ENCODE data around the gene ARHGAP1. TPM values are rescaled to one million over a fixed set of nuclear protein-coding genes. Genes with fewer than 3 reads are reported as not detected.

The ARHGAP1 gene
- total RNA-seq, 1 experiment from 2014 or later = 65.4 TPM

DNA sequence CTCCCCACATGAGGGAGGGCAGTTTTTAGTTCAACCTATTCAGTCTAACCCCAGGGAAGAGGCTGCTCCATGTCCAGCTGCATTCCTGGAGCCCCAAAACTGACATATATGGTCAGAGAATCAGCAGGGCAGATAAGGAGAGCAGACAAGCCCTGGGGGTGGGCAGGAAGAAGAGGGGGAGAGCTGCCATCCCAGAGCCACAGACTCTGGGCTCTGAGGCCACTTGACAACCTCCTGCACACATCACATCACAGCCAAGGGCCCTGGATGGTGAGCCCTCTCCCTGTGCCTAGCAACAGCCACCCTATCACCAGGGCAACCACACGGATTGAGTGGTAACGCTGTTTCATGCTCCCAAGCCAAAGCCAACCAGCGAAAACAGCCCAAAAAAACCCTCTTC is 3.1 kb downstream of the ARHGAP1 start:
- H3K9me3 Mint-ChIP-seq (ENCODE audit: low read depth, unreplicated experiment) = no peaks in the 10 kb centered on the region
- peaks cover 32% of the 10 kb centered on the region for H3K36me3 Mint-ChIP-seq (ENCODE audit: insufficient read depth, unreplicated experiment)
- no peak overlapping the region for H3K4me3 Mint-ChIP-seq (ENCODE audit: low read depth, unreplicated experiment)
- no peak for DNase-seq
- BruUV-seq (replicated peaks) = no TSS peak
- no peaks in the 10 kb centered on the region for H3K27me3 Mint-ChIP-seq (ENCODE audit: unreplicated experiment)
- no peak for TF ChIP-seq CTCF (IDR thresholded peaks at IDR 0.05; ENCODE audit: unreplicated experiment)
- H3K27ac Mint-ChIP-seq (ENCODE audit: unreplicated experiment) = no peak overlapping the region
- CTCF ChIA-PET = no interaction called here
- H3K4me1 Mint-ChIP-seq (ENCODE audit: low read depth, unreplicated experiment) = peaks cover 10% of the 10 kb centered on the region
- intact Hi-C loops (cut with micrococcal nuclease; ENCODE audit: unreplicated experiment) = no loop called here

DNA sequence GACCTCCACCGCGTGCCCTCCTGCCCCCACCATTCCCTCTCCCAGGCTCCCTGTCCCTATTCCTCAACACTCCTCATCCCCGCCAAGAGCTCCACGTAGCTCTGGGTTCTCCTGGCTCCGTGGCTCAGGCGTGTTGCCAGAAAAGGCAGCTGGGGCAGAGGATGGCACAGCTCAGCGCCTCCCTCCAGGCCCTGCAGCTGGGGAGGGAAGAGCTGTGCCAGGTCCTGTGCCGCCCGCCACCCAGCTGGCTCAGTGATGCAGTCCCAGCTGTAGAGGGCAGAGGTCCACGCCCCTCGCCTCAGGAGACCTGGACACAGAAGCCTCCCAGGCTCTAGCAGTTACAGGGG is 4.2 kb downstream of the ARHGAP1 start:
- Mint-ChIP-seq H3K4me3 (ENCODE audit: low read depth, unreplicated experiment) (no peak overlapping the region), H3K4me1 (ENCODE audit: low read depth, unreplicated experiment) (peaks cover 2% of the 10 kb centered on the region), H3K36me3 (ENCODE audit: insufficient read depth, unreplicated experiment) (peaks cover 24% of the 10 kb centered on the region), H3K27ac (ENCODE audit: unreplicated experiment) (no peak overlapping the region), H3K27me3 (ENCODE audit: unreplicated experiment) (no peaks in the 10 kb centered on the region), H3K9me3 (ENCODE audit: low read depth, unreplicated experiment) (no peaks in the 10 kb centered on the region)
- no peak for DNase-seq
- no peak for TF ChIP-seq CTCF (IDR thresholded peaks at IDR 0.05; ENCODE audit: unreplicated experiment)
- intact Hi-C loops (cut with micrococcal nuclease; ENCODE audit: unreplicated experiment) = no loop called here
- no TSS peak for BruUV-seq (replicated peaks)
- CTCF ChIA-PET = no interaction called here

GRCh38 chr11:46695345-46696211 is 4.8 kb downstream of the ARHGAP1 start:
- no peak for TF ChIP-seq CTCF (IDR thresholded peaks at IDR 0.05; ENCODE audit: unreplicated experiment)
- no peak for DNase-seq
- Mint-ChIP-seq H3K36me3 (ENCODE audit: insufficient read depth, unreplicated experiment) (peaks cover 18% of the 10 kb centered on the region), H3K9me3 (ENCODE audit: low read depth, unreplicated experiment) (no peaks in the 10 kb centered on the region), H3K4me1 (ENCODE audit: low read depth, unreplicated experiment) (no peaks in the 10 kb centered on the region), H3K4me3 (ENCODE audit: low read depth, unreplicated experiment) (no peak overlapping the region), H3K27ac (ENCODE audit: unreplicated experiment) (no peak overlapping the region), H3K27me3 (ENCODE audit: unreplicated experiment) (no peaks in the 10 kb centered on the region)
- BruUV-seq (replicated peaks) = no TSS peak
- intact Hi-C loops (cut with micrococcal nuclease; ENCODE audit: unreplicated experiment) = no loop called here
- CTCF ChIA-PET = no interaction called here

DNA sequence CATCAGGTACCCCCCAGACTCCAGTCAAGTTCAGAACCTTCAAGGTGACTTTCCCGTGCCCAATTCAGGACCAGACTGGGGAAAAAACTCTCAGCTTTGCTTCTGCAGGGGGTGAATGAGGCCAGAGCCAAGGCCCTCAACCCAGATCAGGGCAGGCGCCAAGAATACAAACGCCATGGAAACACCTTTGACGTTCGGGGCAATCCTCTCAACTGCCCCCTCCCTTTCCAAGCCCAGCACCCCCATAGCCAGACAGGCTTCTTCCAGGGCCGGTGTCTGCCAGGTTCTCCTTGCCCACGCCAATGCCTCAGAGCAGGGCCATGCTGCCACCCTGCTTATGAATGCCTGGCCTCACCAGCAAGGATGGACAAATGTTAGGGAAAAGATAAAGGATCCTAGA is 5.8 kb downstream of the ARHGAP1 start:
- H3K9me3 Mint-ChIP-seq (ENCODE audit: low read depth, unreplicated experiment) = no peaks in the 10 kb centered on the region

More for the DNA sequence above, 5.8 kb downstream of the ARHGAP1 start:
- CTCF ChIA-PET = no interaction called here
- no peak for DNase-seq
- no TSS peak for BruUV-seq (replicated peaks)
- H3K27ac Mint-ChIP-seq (ENCODE audit: unreplicated experiment) = no peak overlapping the region
- intact Hi-C loops (cut with micrococcal nuclease; ENCODE audit: unreplicated experiment) = no loop called here
- H3K27me3 Mint-ChIP-seq (ENCODE audit: unreplicated experiment) = no peaks in the 10 kb centered on the region
- H3K36me3 Mint-ChIP-seq (ENCODE audit: insufficient read depth, unreplicated experiment) = peaks cover 12% of the 10 kb centered on the region
- no peaks in the 10 kb centered on the region for H3K4me1 Mint-ChIP-seq (ENCODE audit: low read depth, unreplicated experiment)
- TF ChIP-seq CTCF (IDR thresholded peaks at IDR 0.05; ENCODE audit: unreplicated experiment) = no peak
- H3K4me3 Mint-ChIP-seq (ENCODE audit: low read depth, unreplicated experiment) = no peak overlapping the region

All from Calu3 (cell line).